OCI-LY7 (cell line): ENCODE results near the gene MSRB2.

Experiments used
- CTCF ChIP-seq: fragments of 200-600 bp; sonication (generic); conservative IDR thresholded peaks from 2 replicates; pipeline ENCODE4 v1.5.1; 2014; ENCODE audit warnings: mild to moderate bottlenecking, antibody characterized with exemption, low read length, moderate library complexity, mixed read lengths
- EZH2phosphoT487 ChIP-seq: fragments of 200-600 bp; sonication (generic); IDR thresholded peaks from 2 replicates; pipeline ENCODE4 v1.6.1; 2018; ENCODE audit warnings: low read depth, borderline replicate concordance, mild to moderate bottlenecking, mixed run types, antibody characterized with exemption, low read length, moderate library complexity, mixed read lengths

DNA sequence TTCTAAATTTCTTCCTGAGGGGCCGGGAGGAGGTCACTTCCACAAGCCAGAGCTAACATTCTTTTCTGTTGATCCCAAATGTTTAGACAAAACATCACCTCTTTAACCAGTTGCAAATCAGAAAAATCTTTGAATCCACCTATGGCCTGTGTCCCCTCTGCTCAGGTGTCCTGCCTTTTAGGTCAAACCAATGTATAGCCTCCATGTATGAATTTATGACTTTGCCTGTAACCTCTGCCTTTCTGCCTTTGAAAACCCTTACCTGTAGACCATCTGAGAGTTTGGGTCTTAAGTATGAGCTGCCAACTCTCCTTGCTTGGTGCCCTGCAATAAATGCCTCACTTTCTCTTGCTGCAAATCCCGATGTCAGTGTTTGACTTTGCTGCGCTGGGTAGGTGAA is 44.1 kb upstream of the MSRB2 start:
- no peak for TF ChIP-seq CTCF
- TF ChIP-seq EZH2phosphoT487: no peak
